Endothelial cell of umbilical vein (primary cell): ENCODE results near the gene CLCN6. TPM values are rescaled to one million over a fixed set of nuclear protein-coding genes. Genes with fewer than 3 reads are reported as not detected.

ENCODE experiments used
- BruUV-seq: library from RNA; stranded (reverse); fragments of 400-500 nt; replicated peaks from 2 replicates; lab custom pipeline; 2021; lab: Mats Ljungman, UMichigan
- CTCF ChIA-PET: fragments of 300-600, 350-600 bp; sonication (Branson Sonifier 250); formaldehyde crosslinking; loops from one replicate; lab custom pipeline; 2021; ENCODE audit warnings: antibody characterized with exemption, inconsistent platforms; lab: Charles Lee
- POLR2A ChIA-PET: fragments of 300-600, 350-600 bp; sonication (Branson Sonifier 250); formaldehyde crosslinking; loops from one replicate; lab custom pipeline; 2021; ENCODE audit warnings: antibody characterized with exemption, inconsistent platforms; lab: Charles Lee
- DNase-seq: peaks from one replicate; pipeline ENCODE4 v3.0.0-alpha.2; 2011; ENCODE audit warnings: low read depth, low spot score
- FAIRE-seq: peaks from 2 replicates; lab custom pipeline; 2011; peaks lifted over from hg19 to GRCh38; lab: Jason Lieb, UNC
- H2AFZ ChIP-seq: 2 replicates; pipeline ENCODE4 v1.6.0; 2012; ENCODE audit warnings: low read depth, low read length, control low read depth, inconsistent platforms
- H3K27ac ChIP-seq: 2 replicates; pipeline ENCODE4 v1.5.1; 2011; ENCODE audit warnings: low read depth, mild to moderate bottlenecking, control low read depth, low read length, moderate library complexity; ENCODE audit not compliant: insufficient read depth
- H3K27me3 ChIP-seq, 2 experiments: 2 replicates each; pipeline versions ENCODE4 v1.6.0 to v1.6.1; 2011; ENCODE audit warnings: low read length in 2 of 2, mixed read lengths in 1 of 2; ENCODE audit not compliant: control insufficient read depth in 2 of 2, insufficient read depth in 2 of 2
- H3K36me3 ChIP-seq, 2 experiments: 2 replicates in 1 of 2; 3 replicates in 1 of 2; pipeline ENCODE4 v1.5.1; 2011; ENCODE audit warnings: low read length in 2 of 2, mild to moderate bottlenecking in 1 of 2, moderate library complexity in 1 of 2; ENCODE audit not compliant: control insufficient read depth in 2 of 2, insufficient read depth in 2 of 2; ENCODE audit errors: extremely low read depth in 1 of 2
- H3K4me1 ChIP-seq: 3 replicates; pipeline ENCODE4 v1.5.1; 2011; ENCODE audit warnings: mild to moderate bottlenecking, low read length; ENCODE audit not compliant: control insufficient read depth, insufficient read depth; ENCODE audit errors: extremely low read depth
- H3K4me2 ChIP-seq: 2 replicates; pipeline ENCODE4 v1.6.1; 2011; ENCODE audit warnings: low read length, control low read depth, mixed read lengths; ENCODE audit not compliant: insufficient read depth
- H3K4me3 ChIP-seq, 3 experiments: fragments of 200-600 bp in 1 of 3; sonication (generic), shearing (Covaris generic) in 1 of 3; replicated peaks in 1 of 3; 2 replicates each; pipeline ENCODE4 v1.5.1; 2011 to 2016; ENCODE audit warnings: control low read depth in 3 of 3, low read length in 3 of 3, mild to moderate bottlenecking in 2 of 3, inconsistent platforms in 1 of 3, low read depth in 1 of 3, moderate library complexity in 1 of 3; ENCODE audit not compliant: insufficient read depth in 1 of 3
- H3K79me2 ChIP-seq: 2 replicates; pipeline ENCODE4 v1.6.0; 2012; ENCODE audit warnings: low read length, inconsistent platforms; ENCODE audit not compliant: control insufficient read depth, insufficient read depth
- H3K9ac ChIP-seq: replicated peaks from 2 replicates; pipeline ENCODE3; 2011; ENCODE audit warnings: low read length, control low read depth; ENCODE audit not compliant: insufficient read depth; ENCODE audit errors: extremely low read depth
- H3K9me1 ChIP-seq: replicated peaks from 3 replicates; pipeline ENCODE4 v1.6.0; 2011; ENCODE audit warnings: mild to moderate bottlenecking, low read length; ENCODE audit not compliant: control insufficient read depth, insufficient read depth; ENCODE audit errors: extremely low read depth
- H3K9me3 ChIP-seq: replicated peaks from 2 replicates; pipeline ENCODE4 v1.5.1; 2012; ENCODE audit warnings: low read length, inconsistent platforms; ENCODE audit not compliant: control insufficient read depth, insufficient read depth
- H4K20me1 ChIP-seq: replicated peaks from 2 replicates; pipeline ENCODE3; 2011; ENCODE audit warnings: mild to moderate bottlenecking, low read length; ENCODE audit not compliant: control insufficient read depth, insufficient read depth; ENCODE audit errors: extremely low read depth
- EZH2 ChIP-seq: IDR thresholded peaks from 2 replicates; pipeline ENCODE4 v1.6.1; 2012; ENCODE audit warnings: borderline replicate concordance, low read depth, mild to moderate bottlenecking, moderate library complexity, low read length, inconsistent platforms; ENCODE audit not compliant: severe bottlenecking
- FOS ChIP-seq: IDR thresholded peaks from 2 replicates; pipeline ENCODE4 v1.6.1; 2011; ENCODE audit warnings: mild to moderate bottlenecking, low read length, moderate library complexity, borderline replicate concordance; ENCODE audit not compliant: insufficient read depth
- GATA2 ChIP-seq: IDR thresholded peaks from 2 replicates; pipeline ENCODE4 v1.7.0; 2011; ENCODE audit warnings: low read depth, mild to moderate bottlenecking, moderate library complexity, mixed read lengths, low read length; ENCODE audit not compliant: insufficient read length, insufficient read depth
- JUN ChIP-seq: IDR thresholded peaks from 2 replicates; pipeline ENCODE4 v1.6.1; 2011; ENCODE audit warnings: borderline replicate concordance, low read depth; ENCODE audit not compliant: insufficient read length, insufficient read depth
- MYC ChIP-seq: IDR thresholded peaks from one replicate; pipeline ENCODE4 v1.6.1; 2011; ENCODE audit warnings: mild to moderate bottlenecking, low read depth, low read length
- POLR2A ChIP-seq: IDR thresholded peaks from 2 replicates; pipeline ENCODE4 v1.6.1; 2012; ENCODE audit warnings: low read depth, mild to moderate bottlenecking, control low read depth, low read length
- POLR2AphosphoS5 ChIP-seq: IDR thresholded peaks from 2 replicates; pipeline ENCODE4 v1.6.1; 2012; ENCODE audit warnings: low read depth, mild to moderate bottlenecking, control low read depth, low read length, moderate library complexity; ENCODE audit not compliant: insufficient read depth
- dilution Hi-C: fragments of 300-500 bp; cut with MboI; formaldehyde crosslinking; loops from one replicate; pipeline ENCODE4 v1.15.0; 2019; ENCODE audit warnings: low sequenced_read_pairs; ENCODE audit not compliant: extremely low pct_ligation_motif_present
- intact Hi-C: fragments of 100-400 bp; cut with micrococcal nuclease; formaldehyde crosslinking; loops from one replicate; pipeline ENCODE4 v1.10.0; 2022
- polyA plus RNA-seq, 4 experiments: library from polyadenylated mRNA; depleted of rRNA in 3 of 4; stranded (reverse) in 3 of 4; unstranded in 1 of 4; fragments of >200 nt; gene quantifications; 2 replicates each; pipeline versions ENCODE4 v1.2.1 to v1.2.3, GENCODE V29; 2011 to 2012; ENCODE audit warnings: missing spikeins in 1 of 4
- total RNA-seq: library from RNA; stranded (reverse); gene quantifications from 2 replicates; pipeline ENCODE4 v1.2.3, GENCODE V29; 2021
- TF ChIP-seq, protein P1 (sequence below): IDR thresholded peaks from 2 replicates; pipeline ENCODE4 v1.6.1; 2011; ENCODE audit not compliant: insufficient read depth, insufficient read length
- TF ChIP-seq, protein P2 (sequence below), 2 donors: IDR thresholded peaks; 1 replicate in 1 of 2; 2 replicates in 1 of 2; pipeline ENCODE4 v1.5.1; 2011; ENCODE audit warnings: low read length in 2 of 2, mild to moderate bottlenecking in 2 of 2, moderate library complexity in 2 of 2, control low read depth in 1 of 2, inconsistent platforms in 1 of 2, low read depth in 1 of 2; ENCODE audit not compliant: insufficient read depth in 1 of 2; ENCODE audit errors: extremely low read depth in 1 of 2

The CLCN6 gene
- total and polyA plus RNA-seq, 2 donors (not counting 3 experiments of a cell fraction or from before 2014, with no cell fraction given) = 20.4 to 41.2 TPM

DNA sequence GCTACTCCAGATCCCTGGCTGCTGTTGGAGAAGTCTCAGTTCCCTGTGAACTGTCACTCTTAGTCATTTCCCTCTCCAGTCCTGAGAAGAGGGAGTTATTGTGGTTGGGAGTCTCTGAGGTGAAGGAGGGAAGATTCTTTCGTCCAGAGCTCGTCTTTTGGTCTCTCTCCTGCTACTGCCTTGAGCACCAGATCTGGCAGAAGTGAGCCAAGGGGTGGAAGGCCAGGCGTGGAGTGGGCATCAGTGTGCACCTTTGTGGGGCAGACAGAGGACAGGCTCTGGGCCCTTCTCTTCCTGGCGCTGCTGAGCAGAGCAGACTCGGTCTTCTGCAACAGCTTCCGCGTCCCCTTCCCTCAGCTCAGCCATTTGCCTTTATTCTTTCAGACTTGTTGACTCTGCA, 19.1 kb downstream of the CLCN6 start:
- Histone ChIP-seq H3K9ac (no peak overlapping the region), H3K79me2 (no peaks in the 10 kb centered on the region), H3K4me1 (peaks cover 17% of the 10 kb centered on the region), H3K27ac (no peak overlapping the region), H3K27me3 (no peaks in the 10 kb centered on the region), H4K20me1 (no peaks in the 10 kb centered on the region), H3K4me2 (no peak overlapping the region), H2AFZ (no peak overlapping the region), H3K36me3 (peaks cover 33 to 49% of the 10 kb centered on the region in 2 experiments), H3K9me3 (no peaks in the 10 kb centered on the region), H3K4me3 (no peak overlapping the region), H3K9me1 (no peaks in the 10 kb centered on the region)
- CTCF ChIA-PET = interaction anchor here (1.2 kb wide), 1 partner anchor 19 kb away, joined by 3 read pairs; the partner anchor contains the start of gene CLCN6
- FAIRE-seq = no peak
- intact Hi-C loops (no loop called here), dilution Hi-C loops (no loop called here)
- POLR2A ChIA-PET = no interaction called here
- DNase-seq = no peak
- BruUV-seq = no TSS peak
- TF ChIP-seq POLR2A (no peak), GATA2 (no peak), FOS (no peak), MYC (no peak), JUN (no peak)
- TF ChIP-seq, protein P1, sequence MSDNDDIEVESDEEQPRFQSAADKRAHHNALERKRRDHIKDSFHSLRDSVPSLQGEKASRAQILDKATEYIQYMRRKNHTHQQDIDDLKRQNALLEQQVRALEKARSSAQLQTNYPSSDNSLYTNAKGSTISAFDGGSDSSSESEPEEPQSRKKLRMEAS = no peak

DNA sequence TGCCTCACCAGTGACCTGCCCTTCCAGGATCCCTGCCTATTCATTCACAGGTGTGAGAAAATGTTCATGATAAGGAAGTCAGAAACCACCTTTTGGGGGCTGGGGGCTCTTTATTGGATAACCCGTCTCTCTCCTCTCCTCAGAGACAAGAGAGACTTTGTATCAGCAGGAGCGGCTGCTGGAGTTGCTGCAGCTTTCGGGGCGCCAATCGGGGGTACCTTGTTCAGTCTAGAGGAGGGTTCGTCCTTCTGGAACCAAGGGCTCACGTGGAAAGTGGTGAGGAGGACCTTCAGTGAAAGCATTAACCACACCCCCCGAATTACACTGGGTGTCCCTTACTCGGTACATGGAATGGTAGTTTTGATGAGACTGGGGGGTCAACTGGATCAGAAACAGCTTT, 21.0 kb downstream of the CLCN6 start:
- no peak for FAIRE-seq
- H3K9ac ChIP-seq = no peak overlapping the region
- H3K9me3 ChIP-seq = no peaks in the 10 kb centered on the region
- H3K27ac ChIP-seq = no peak overlapping the region
- peaks cover 3% of the 10 kb centered on the region for H3K4me1 ChIP-seq
- H3K4me2 ChIP-seq = no peak overlapping the region
- H4K20me1 ChIP-seq = no peaks in the 10 kb centered on the region
- no peaks in the 10 kb centered on the region for H3K9me1 ChIP-seq
- H3K36me3 ChIP-seq = peaks cover 33 to 50% of the 10 kb centered on the region in 2 experiments
- no peak overlapping the region for H2AFZ ChIP-seq
- no peaks in the 10 kb centered on the region for H3K27me3 ChIP-seq
- ChIA-PET POLR2A (no interaction called here), CTCF (interaction anchor here (1.2 kb wide), 1 partner anchor 81 kb away, joined by 3 read pairs; no protein-coding TSS in a partner anchor)
- TF ChIP-seq POLR2AphosphoS5 (no peak), JUN (no peak), FOS (no peak), GATA2 (no peak), EZH2 (no peak), POLR2A (no peak), MYC (no peak)
- TF ChIP-seq, protein P2, sequence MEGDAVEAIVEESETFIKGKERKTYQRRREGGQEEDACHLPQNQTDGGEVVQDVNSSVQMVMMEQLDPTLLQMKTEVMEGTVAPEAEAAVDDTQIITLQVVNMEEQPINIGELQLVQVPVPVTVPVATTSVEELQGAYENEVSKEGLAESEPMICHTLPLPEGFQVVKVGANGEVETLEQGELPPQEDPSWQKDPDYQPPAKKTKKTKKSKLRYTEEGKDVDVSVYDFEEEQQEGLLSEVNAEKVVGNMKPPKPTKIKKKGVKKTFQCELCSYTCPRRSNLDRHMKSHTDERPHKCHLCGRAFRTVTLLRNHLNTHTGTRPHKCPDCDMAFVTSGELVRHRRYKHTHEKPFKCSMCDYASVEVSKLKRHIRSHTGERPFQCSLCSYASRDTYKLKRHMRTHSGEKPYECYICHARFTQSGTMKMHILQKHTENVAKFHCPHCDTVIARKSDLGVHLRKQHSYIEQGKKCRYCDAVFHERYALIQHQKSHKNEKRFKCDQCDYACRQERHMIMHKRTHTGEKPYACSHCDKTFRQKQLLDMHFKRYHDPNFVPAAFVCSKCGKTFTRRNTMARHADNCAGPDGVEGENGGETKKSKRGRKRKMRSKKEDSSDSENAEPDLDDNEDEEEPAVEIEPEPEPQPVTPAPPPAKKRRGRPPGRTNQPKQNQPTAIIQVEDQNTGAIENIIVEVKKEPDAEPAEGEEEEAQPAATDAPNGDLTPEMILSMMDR (IDR thresholded peaks at IDR 0.05; ENCODE audit: extremely low read depth in 1 of 2, insufficient read depth in 1 of 2, low read depth in 1 of 2, low read length in 2 of 2) = no peak
- TF ChIP-seq, protein P1 = no peak
- H3K79me2 ChIP-seq = no peaks in the 10 kb centered on the region
- intact Hi-C loops (no loop called here), dilution Hi-C loops (no loop called here)
- no TSS peak for BruUV-seq
- no peak overlapping the region for H3K4me3 ChIP-seq
- no peak for DNase-seq
